HCT116 (cell line): ENCODE data around the gene AGTRAP. TPM values are rescaled to one million over a fixed set of nuclear protein-coding genes. Genes with fewer than 3 reads are reported as not detected.
A peak's percentile ranks its signal among the peaks of the same experiment; 100 is the strongest.

ENCODE experiments used
- ATAC-seq: fragments of 200-7000 bp; cut with Tn5 transposase; 2 replicates; pipeline ENCODE4 v1.9.1; 2020; ENCODE audit warnings: mild to moderate bottlenecking, moderate library complexity
- BruUV-seq: library from RNA; stranded (reverse); fragments of 400-500 nt; replicated peaks from 2 replicates; lab custom pipeline; 2021; lab: Mats Ljungman, UMichigan
- CTCF ChIA-PET: fragments of 300-600 bp; sonication (Branson Sonifier 250); formaldehyde crosslinking; loops from one replicate; lab custom pipeline; 2021; ENCODE audit warnings: antibody characterized with exemption; lab: Charles Lee
- POLR2A ChIA-PET: fragments of 300-600, 350-600 bp; sonication (Branson Sonifier 250); formaldehyde crosslinking; loops from one replicate; lab custom pipeline; 2021; ENCODE audit warnings: antibody characterized with exemption; lab: Charles Lee
- RAD21 ChIA-PET, 2 experiments: fragments of 300-600 bp; sonication (Branson Sonifier 250); formaldehyde crosslinking; loops; one replicate each; lab custom pipeline; 2023; ENCODE audit warnings: low total read pairs in 2 of 2; ENCODE audit not compliant: uncharacterized antibody in 2 of 2, unreplicated experiment in 2 of 2, low non-redundant PET in 1 of 2; lab: Charles Lee
- DNase-seq: peaks from one replicate; pipeline ENCODE4 v3.0.0-alpha.2; 2010; ENCODE audit warnings: low read depth, low spot score
- H2AFZ ChIP-seq: fragments of 200-600 bp; shearing (Covaris generic), sonication (generic); 2 replicates; pipeline ENCODE4 v1.6.1; 2017; ENCODE audit warnings: low read depth, mixed run types, mixed read lengths, antibody characterized with exemption, low read length; ENCODE audit not compliant: poor library complexity, severe bottlenecking
- H3K27ac ChIP-seq: 2 replicates; pipeline ENCODE4 v1.5.1; 2012; ENCODE audit warnings: low read depth, low read length
- H3K27me3 ChIP-seq: fragments of 200-600 bp; sonication (generic); 2 replicates; pipeline ENCODE4 v1.6.1; 2016; ENCODE audit warnings: mixed run types, low read length, mixed read lengths; ENCODE audit not compliant: insufficient read depth
- H3K36me3 ChIP-seq, 2 experiments: fragments of 200-500 bp in 1 of 2; fragments of 200-600 bp in 1 of 2; sonication (Bioruptor generic) in 1 of 2; sonication (generic) in 1 of 2; 2 replicates each; pipeline versions ENCODE4 v1.5.1 to v1.6.1; 2014 to 2016; ENCODE audit warnings: low read length in 2 of 2, inconsistent platforms in 1 of 2, mixed read lengths in 1 of 2, mixed run types in 1 of 2; ENCODE audit not compliant: insufficient read depth in 2 of 2, control insufficient read depth in 1 of 2
- H3K4me1 ChIP-seq, 2 experiments: fragments of 200-600 bp in 1 of 2; sonication (generic) in 1 of 2; 2 replicates each; pipeline versions ENCODE4 v1.5.1 to v1.6.1; 2012 to 2017; ENCODE audit warnings: low read length in 2 of 2, inconsistent platforms in 1 of 2, mild to moderate bottlenecking in 1 of 2, mixed read lengths in 1 of 2, mixed run types in 1 of 2, moderate library complexity in 1 of 2; ENCODE audit not compliant: insufficient read depth in 2 of 2, control insufficient read depth in 1 of 2
- H3K4me2 ChIP-seq: fragments of 200-600 bp; sonication (generic); 2 replicates; pipeline ENCODE4 v1.6.1; 2017; ENCODE audit warnings: mixed run types, low read length, mixed read lengths
- H3K4me3 ChIP-seq, 2 experiments: fragments of 200-600 bp in 1 of 2; sonication (generic) in 1 of 2; replicated peaks in 1 of 2; 2 replicates each; pipeline ENCODE4 v1.5.1; 2011 to 2016; ENCODE audit warnings: low read length in 2 of 2, control low read depth in 1 of 2, low read depth in 1 of 2, mild to moderate bottlenecking in 1 of 2, mixed read lengths in 1 of 2, mixed run types in 1 of 2
- H3K79me2 ChIP-seq: fragments of 200-600 bp; sonication (generic); 2 replicates; pipeline ENCODE4 v1.6.1; 2017; ENCODE audit warnings: mild to moderate bottlenecking, mixed run types, low read length, moderate library complexity, mixed read lengths; ENCODE audit not compliant: insufficient read depth
- H3K9ac ChIP-seq: fragments of 200-600 bp; sonication (generic); 2 replicates; pipeline ENCODE4 v1.6.1; 2016; ENCODE audit warnings: low read length, mixed read lengths
- H3K9me2 ChIP-seq: fragments of 200-600 bp; sonication (generic), shearing (Covaris generic); 2 replicates; pipeline ENCODE4 v1.6.1; 2017; ENCODE audit warnings: mixed run types, mild to moderate bottlenecking, moderate library complexity; ENCODE audit not compliant: insufficient read depth
- H3K9me3 ChIP-seq, 2 experiments: fragments of 200-500 bp in 1 of 2; fragments of 200-600 bp in 1 of 2; sonication (Bioruptor generic) in 1 of 2; sonication (generic) in 1 of 2; 2 replicates each; pipeline ENCODE4 v1.6.1; 2014 to 2017; ENCODE audit warnings: low read length in 2 of 2, mixed read lengths in 2 of 2, inconsistent platforms in 1 of 2, low read depth in 1 of 2, mild to moderate bottlenecking in 1 of 2, mixed run types in 1 of 2, moderate library complexity in 1 of 2; ENCODE audit not compliant: control insufficient read depth in 1 of 2, insufficient read depth in 1 of 2
- H4K20me1 ChIP-seq: fragments of 200-600 bp; sonication (generic), shearing (Covaris generic); 2 replicates; pipeline ENCODE4 v1.6.1; 2017; ENCODE audit warnings: mixed run types, mild to moderate bottlenecking, moderate library complexity; ENCODE audit not compliant: insufficient read depth
- CBX3 ChIP-seq: IDR thresholded peaks from 2 replicates; pipeline ENCODE4 v1.6.1; 2012; ENCODE audit warnings: low read depth
- EGR1 ChIP-seq: IDR thresholded peaks from 2 replicates; pipeline ENCODE4 v1.6.1; 2012; ENCODE audit warnings: low read depth
- EZH2 ChIP-seq: fragments of 200-600 bp; sonication (generic); IDR thresholded peaks from 2 replicates; pipeline ENCODE4 v1.6.1; 2017; ENCODE audit warnings: antibody characterized with exemption, mixed run types
- FOSL1 ChIP-seq: IDR thresholded peaks from 2 replicates; pipeline ENCODE4 v1.6.1; 2012; ENCODE audit warnings: low read depth
- JUND ChIP-seq: IDR thresholded peaks from 2 replicates; pipeline ENCODE4 v1.6.1; 2012
- POLR2A ChIP-seq: IDR thresholded peaks from 2 replicates; pipeline ENCODE4 v1.7.0; 2011; ENCODE audit warnings: borderline replicate concordance; ENCODE audit not compliant: insufficient read depth, insufficient read length; ENCODE audit errors: extremely low read depth
- POLR2AphosphoS5 ChIP-seq: IDR thresholded peaks from 2 replicates; pipeline ENCODE4 v1.6.1; 2011; ENCODE audit warnings: mild to moderate bottlenecking, low read depth, low read length, moderate library complexity
- RAD21 ChIP-seq: IDR thresholded peaks from 2 replicates; pipeline ENCODE4 v1.6.1; 2012; ENCODE audit warnings: low read depth, mild to moderate bottlenecking
- SIN3A ChIP-seq: IDR thresholded peaks from 2 replicates; pipeline ENCODE4 v1.6.1; 2012; ENCODE audit warnings: low read depth
- SP1 ChIP-seq: IDR thresholded peaks from 2 replicates; pipeline ENCODE4 v1.6.1; 2012; ENCODE audit warnings: low read depth
- SRF ChIP-seq: IDR thresholded peaks from 2 replicates; pipeline ENCODE4 v1.6.1; 2012; ENCODE audit warnings: low read depth
- TCF7L2 ChIP-seq: IDR thresholded peaks from 2 replicates; pipeline ENCODE4 v1.7.0; 2011; ENCODE audit warnings: borderline replicate concordance, inconsistent platforms; ENCODE audit not compliant: insufficient read depth, insufficient read length; ENCODE audit errors: extremely low read depth
- YY1 ChIP-seq: IDR thresholded peaks from 2 replicates; pipeline ENCODE4 v1.6.1; 2011; ENCODE audit warnings: low read length, low read depth, moderate library complexity, mild to moderate bottlenecking; ENCODE audit not compliant: insufficient replicate concordance; ENCODE audit errors: extremely low read depth
- ZBTB33 ChIP-seq: IDR thresholded peaks from 2 replicates; pipeline ENCODE4 v1.6.1; 2011; ENCODE audit warnings: mild to moderate bottlenecking, low read length, moderate library complexity; ENCODE audit not compliant: insufficient replicate concordance; ENCODE audit errors: extremely low read depth
- ZFX ChIP-seq: fragments of 450-650 bp; IDR thresholded peaks from 2 replicates; pipeline ENCODE4 v1.6.1; 2017
- ZNF274 ChIP-seq: fragments of 200-500 bp; sonication (Bioruptor generic); IDR thresholded peaks from 2 replicates; pipeline ENCODE4 v1.6.1; 2014; ENCODE audit warnings: mild to moderate bottlenecking, low read depth, low read length, inconsistent platforms
- intact Hi-C: fragments of 100-400 bp; cut with micrococcal nuclease; formaldehyde crosslinking; loops from 2 replicates; pipeline ENCODE4 v1.10.0; 2022
- total RNA-seq: library from RNA; stranded (reverse); gene quantifications from one replicate; pipeline ENCODE4 v1.2.1, GENCODE V29; 2021; ENCODE audit not compliant: unreplicated experiment
- TF ChIP-seq, protein P1 (sequence below), 3 experiments: fragments of 200-600 bp in 1 of 3; sonication (generic) in 1 of 3; IDR thresholded peaks in 2 of 3; conservative IDR thresholded peaks in 1 of 3; 2 replicates each; pipeline ENCODE4 v1.5.1; 2012 to 2017; ENCODE audit warnings: low read depth in 2 of 3, low read length in 2 of 3, antibody characterized with exemption in 1 of 3, borderline replicate concordance in 1 of 3, control low read depth in 1 of 3, mild to moderate bottlenecking in 1 of 3, mixed read lengths in 1 of 3, mixed run types in 1 of 3, moderate library complexity in 1 of 3; ENCODE audit not compliant: insufficient read depth in 1 of 3
- TF ChIP-seq, protein P2 (sequence below): IDR thresholded peaks from 2 replicates; pipeline ENCODE4 v1.6.1; 2012
- TF ChIP-seq, protein P3 (sequence below): IDR thresholded peaks from 2 replicates; pipeline ENCODE4 v1.6.1; 2012

The AGTRAP gene
- total RNA-seq, 1 experiment from 2014 or later, result 49.0 TPM

- no peak overlapping the region for H3K4me3 ChIP-seq
- POLR2A ChIA-PET, result no interaction called here
- no peak overlapping the region for H2AFZ ChIP-seq
- intact Hi-C loops, result no loop called here
- H3K79me2 ChIP-seq, result no peaks in the 10 kb centered on the region
- no peaks in the 10 kb centered on the region for H3K36me3 ChIP-seq
- H3K9me2 ChIP-seq, result no peaks in the 10 kb centered on the region
- RAD21 ChIA-PET, result no interaction called here
- TF ChIP-seq SIN3A, result no peak
- no peak for TF ChIP-seq FOSL1
- no peak for TF ChIP-seq JUND
- no peak for TF ChIP-seq ZBTB33
- TF ChIP-seq POLR2AphosphoS5, result no peak
- TF ChIP-seq RAD21, result no peak
- TF ChIP-seq, protein P1, sequence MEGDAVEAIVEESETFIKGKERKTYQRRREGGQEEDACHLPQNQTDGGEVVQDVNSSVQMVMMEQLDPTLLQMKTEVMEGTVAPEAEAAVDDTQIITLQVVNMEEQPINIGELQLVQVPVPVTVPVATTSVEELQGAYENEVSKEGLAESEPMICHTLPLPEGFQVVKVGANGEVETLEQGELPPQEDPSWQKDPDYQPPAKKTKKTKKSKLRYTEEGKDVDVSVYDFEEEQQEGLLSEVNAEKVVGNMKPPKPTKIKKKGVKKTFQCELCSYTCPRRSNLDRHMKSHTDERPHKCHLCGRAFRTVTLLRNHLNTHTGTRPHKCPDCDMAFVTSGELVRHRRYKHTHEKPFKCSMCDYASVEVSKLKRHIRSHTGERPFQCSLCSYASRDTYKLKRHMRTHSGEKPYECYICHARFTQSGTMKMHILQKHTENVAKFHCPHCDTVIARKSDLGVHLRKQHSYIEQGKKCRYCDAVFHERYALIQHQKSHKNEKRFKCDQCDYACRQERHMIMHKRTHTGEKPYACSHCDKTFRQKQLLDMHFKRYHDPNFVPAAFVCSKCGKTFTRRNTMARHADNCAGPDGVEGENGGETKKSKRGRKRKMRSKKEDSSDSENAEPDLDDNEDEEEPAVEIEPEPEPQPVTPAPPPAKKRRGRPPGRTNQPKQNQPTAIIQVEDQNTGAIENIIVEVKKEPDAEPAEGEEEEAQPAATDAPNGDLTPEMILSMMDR (IDR thresholded peaks at IDR 0.05 in 2 of 3, conservative IDR thresholded peaks at IDR 0.05 in 1 of 3; ENCODE audit: borderline replicate concordance in 1 of 3, insufficient read depth in 1 of 3, low read depth in 2 of 3, low read length in 2 of 3), result no peak
- TF ChIP-seq SP1, result no peak
- no peak for TF ChIP-seq EZH2
- TF ChIP-seq SRF, result no peak
- no peak for TF ChIP-seq CBX3
- no peak for TF ChIP-seq ZNF274
- TF ChIP-seq TCF7L2, result no peak
- TF ChIP-seq POLR2A, result no peak
- TF ChIP-seq EGR1, result no peak
- TF ChIP-seq, protein P2, sequence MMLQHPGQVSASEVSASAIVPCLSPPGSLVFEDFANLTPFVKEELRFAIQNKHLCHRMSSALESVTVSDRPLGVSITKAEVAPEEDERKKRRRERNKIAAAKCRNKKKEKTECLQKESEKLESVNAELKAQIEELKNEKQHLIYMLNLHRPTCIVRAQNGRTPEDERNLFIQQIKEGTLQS, result no peak
- TF ChIP-seq, protein P3, sequence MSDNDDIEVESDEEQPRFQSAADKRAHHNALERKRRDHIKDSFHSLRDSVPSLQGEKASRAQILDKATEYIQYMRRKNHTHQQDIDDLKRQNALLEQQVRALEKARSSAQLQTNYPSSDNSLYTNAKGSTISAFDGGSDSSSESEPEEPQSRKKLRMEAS, result no peak
- no peak for TF ChIP-seq ZFX
- TF ChIP-seq YY1, result no peak
- no peaks in the 10 kb centered on the region for H4K20me1 ChIP-seq
- peak; percentile 39; the same call in 1 of the 2 replicates for ATAC-seq
- CTCF ChIA-PET, result no interaction called here
- no peak overlapping the region for H3K27ac ChIP-seq
- no TSS peak for BruUV-seq
- H3K9me3 ChIP-seq, result no peaks in the 10 kb centered on the region
- no peak overlapping the region for H3K4me2 ChIP-seq
- no peak overlapping the region for H3K9ac ChIP-seq
- no peak for DNase-seq
- H3K27me3 ChIP-seq, result no peaks in the 10 kb centered on the region
- peaks cover 0 to 4% of the 10 kb centered on the region in 2 experiments; a peak in 1 of 4 replicates for H3K4me1 ChIP-seq
Measured at GRCh38 chr1:11772458-11772857, 36.5 kb downstream of the AGTRAP start.
